Measurements from ENCODE around the gene MLH3.
A peak's percentile ranks its signal among the peaks of the same experiment; 100 is the strongest.

GRCh38 chr14:75022655-75023054, 28.6 kb downstream of the MLH3 start:
- TF ChIP-seq CTCF (optimal IDR thresholded peaks at IDR 0.05 in 1 of 3, IDR thresholded peaks at IDR 0.05 in 1 of 3, conservative IDR thresholded peaks at IDR 0.05 in 1 of 3; ENCODE audit: extremely low read depth in 1 of 3, insufficient read depth in 2 of 3, low read length in 3 of 3) (peak; percentile 42 to 60 (median 53)), EZH2 (IDR thresholded peaks at IDR 0.05; ENCODE audit: low read length) (no peak)

All from keratinocyte (primary cell).